Activated CD8-positive, alpha-beta memory T cell treated with anti-CD3 and anti-CD28 coated beads, Interleukin-2, amount 50 U/mL, for 1 hour (primary cell): Measurements from ENCODE around the gene PHGDH.
"Not testable (repeated sequence)": the region's sequence is repeated elsewhere in the genome, so short reads cannot be mapped to it uniquely, and the experiment has no call there.

Experiments used
- DNase-seq: peaks from one replicate; pipeline ENCODE4 v3.0.0-alpha.2; 2020; ENCODE audit errors: extremely low read depth

The PHGDH gene

GRCh38 chr1:119766374-119766794 is 54.6 kb downstream of the PHGDH start:
- DNase-seq: no peak

- DNase-seq: no peak
Observed at GRCh38 chr1:119767486-119767885, 55.8 kb downstream of the PHGDH start.

GRCh38 chr1:119768778-119769177 is 57.0 kb downstream of the PHGDH start, which contains the start of gene HMGCS2:
Gene HMGCS2 (minus strand): TSS chr1:119768905. CDS start chr1:119768844, 61 bp downstream.
- no peak for DNase-seq

- no peak for DNase-seq
Observed at GRCh38 chr1:119771016-119771415, 59.3 kb downstream of the PHGDH start.

GRCh38 chr1:119771770-119772169 is 60.0 kb downstream of the PHGDH start:
- no peak for DNase-seq

GRCh38 chr1:119772298-119772697 is 60.6 kb downstream of the PHGDH start:
- no peak for DNase-seq

GRCh38 chr1:119773711-119774241 is 62.0 kb downstream of the PHGDH start:
- no peak for DNase-seq

- DNase-seq: no peak
Observed at GRCh38 chr1:119774746-119775490, 63.2 kb downstream of the PHGDH start.

GRCh38 chr1:119778359-119778758 is 66.6 kb downstream of the PHGDH start:
- no peak for DNase-seq

GRCh38 chr1:119778886-119779560 is 67.3 kb downstream of the PHGDH start:
- DNase-seq: no peak

GRCh38 chr1:119779869-119780356 is 68.2 kb downstream of the PHGDH start:
- no peak for DNase-seq

- no peak for DNase-seq
Observed at GRCh38 chr1:119781434-119782210, 69.9 kb downstream of the PHGDH start.

- DNase-seq: no peak
Observed at GRCh38 chr1:119782631-119783325, 71.0 kb downstream of the PHGDH start.

- DNase-seq: no peak
Observed at GRCh38 chr1:119783354-119784185, 71.8 kb downstream of the PHGDH start.

- DNase-seq: no peak
Observed at GRCh38 chr1:119784191-119784781, 72.6 kb downstream of the PHGDH start.

- not testable (repeated sequence) for DNase-seq
Observed at GRCh38 chr1:119786046-119786445, 74.3 kb downstream of the PHGDH start.

GRCh38 chr1:119786473-119787050 is 74.8 kb downstream of the PHGDH start:
- DNase-seq: not testable (repeated sequence)

GRCh38 chr1:119787776-119788175 is 76.0 kb downstream of the PHGDH start:
- no peak for DNase-seq

- DNase-seq: no peak
Observed at GRCh38 chr1:119790451-119791198, 78.9 kb downstream of the PHGDH start.
